DOHH2 (cell line): ENCODE data around the gene CORO6.

ENCODE experiments used
- H3F3A ChIP-seq: fragments of 200-600 bp; sonication (generic), shearing (Covaris generic); 2 replicates; pipeline ENCODE4 v1.6.0; 2016; ENCODE audit warnings: antibody characterized with exemption, mild to moderate bottlenecking; ENCODE audit not compliant: control insufficient read depth, insufficient read depth
- H3K27ac ChIP-seq: fragments of 200-600 bp; sonication (generic); 2 replicates; pipeline ENCODE4 v1.5.1; 2014; ENCODE audit warnings: low read depth, mild to moderate bottlenecking, low read length, moderate library complexity
- H3K27me3 ChIP-seq: fragments of 200-600 bp; sonication (generic); 2 replicates; pipeline ENCODE4 v1.6.1; 2014; ENCODE audit warnings: mild to moderate bottlenecking, low read length, mixed read lengths; ENCODE audit not compliant: control insufficient read depth
- H3K36me3 ChIP-seq: fragments of 200-600 bp; sonication (generic); 2 replicates; pipeline ENCODE4 v1.6.1; 2014; ENCODE audit warnings: mild to moderate bottlenecking, low read length, moderate library complexity, mixed read lengths; ENCODE audit not compliant: control insufficient read depth
- H3K4me1 ChIP-seq: fragments of 200-600 bp; sonication (generic); 2 replicates; pipeline ENCODE4 v1.6.1; 2014; ENCODE audit warnings: mild to moderate bottlenecking, low read length, mixed read lengths; ENCODE audit not compliant: control insufficient read depth
- H3K4me2 ChIP-seq: fragments of 200-600 bp; sonication (generic); 2 replicates; pipeline ENCODE4 v1.6.0; 2014; ENCODE audit warnings: mild to moderate bottlenecking, low read length, moderate library complexity
- H3K4me3 ChIP-seq: fragments of 200-600 bp; sonication (generic); 2 replicates; pipeline ENCODE4 v1.5.1; 2014; ENCODE audit warnings: mild to moderate bottlenecking, low read length, mixed read lengths
- H3K79me2 ChIP-seq: fragments of 200-600 bp; sonication (generic); 2 replicates; pipeline ENCODE4 v1.6.1; 2014; ENCODE audit warnings: mild to moderate bottlenecking, low read length, mixed read lengths; ENCODE audit not compliant: control insufficient read depth
- H3K9me2 ChIP-seq: fragments of 200-600 bp; sonication (generic); replicated peaks from 2 replicates; pipeline ENCODE4 v1.6.1; 2014; ENCODE audit warnings: mild to moderate bottlenecking, low read length, mixed read lengths; ENCODE audit not compliant: control insufficient read depth
- H3K9me3 ChIP-seq: fragments of 200-600 bp; sonication (generic); 2 replicates; pipeline ENCODE4 v1.6.1; 2014; ENCODE audit warnings: antibody characterized with exemption, low read length, mixed read lengths; ENCODE audit not compliant: control insufficient read depth, insufficient read depth
- H4K20me1 ChIP-seq: fragments of 200-600 bp; sonication (generic); 2 replicates; pipeline ENCODE4 v1.6.0; 2014; ENCODE audit warnings: low read depth, mild to moderate bottlenecking, antibody characterized with exemption, low read length, moderate library complexity; ENCODE audit not compliant: control insufficient read depth, insufficient read depth
- EZH2phosphoT487 ChIP-seq: fragments of 200-600 bp; sonication (generic); IDR thresholded peaks from 2 replicates; pipeline ENCODE4 v1.6.1; 2017; ENCODE audit warnings: borderline replicate concordance, mild to moderate bottlenecking, antibody characterized with exemption, low read length, moderate library complexity, mixed read lengths
- TF ChIP-seq, protein P1 (sequence below): fragments of 200-600 bp; sonication (generic); IDR thresholded peaks from one replicate; pipeline ENCODE4 v1.5.1; 2014; ENCODE audit warnings: antibody characterized with exemption, mild to moderate bottlenecking, low read depth, low read length; ENCODE audit not compliant: poor library complexity, severe bottlenecking

CORO6 gene

DNA sequence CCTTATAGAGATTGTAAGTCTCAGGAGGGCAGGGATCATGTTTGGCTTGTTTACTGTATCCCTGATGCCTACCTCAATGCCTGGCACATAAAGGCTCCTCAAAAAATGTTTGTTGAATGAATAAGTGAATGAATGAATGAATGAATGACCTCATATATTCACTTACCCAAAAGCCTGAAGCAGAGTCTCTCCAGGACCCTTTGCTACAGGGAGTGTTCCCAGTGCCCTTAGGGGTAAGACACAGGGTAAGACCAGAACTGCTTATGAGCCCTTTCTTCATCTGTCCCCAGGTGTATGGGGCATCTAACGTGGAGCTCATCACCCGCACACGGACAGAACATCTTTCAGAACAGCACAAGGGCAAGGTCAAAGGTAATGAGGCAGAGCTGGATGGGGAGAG is 12.3 kb downstream of the CORO6 start:
- TF ChIP-seq EZH2phosphoT487: no peak
- TF ChIP-seq, protein P1, sequence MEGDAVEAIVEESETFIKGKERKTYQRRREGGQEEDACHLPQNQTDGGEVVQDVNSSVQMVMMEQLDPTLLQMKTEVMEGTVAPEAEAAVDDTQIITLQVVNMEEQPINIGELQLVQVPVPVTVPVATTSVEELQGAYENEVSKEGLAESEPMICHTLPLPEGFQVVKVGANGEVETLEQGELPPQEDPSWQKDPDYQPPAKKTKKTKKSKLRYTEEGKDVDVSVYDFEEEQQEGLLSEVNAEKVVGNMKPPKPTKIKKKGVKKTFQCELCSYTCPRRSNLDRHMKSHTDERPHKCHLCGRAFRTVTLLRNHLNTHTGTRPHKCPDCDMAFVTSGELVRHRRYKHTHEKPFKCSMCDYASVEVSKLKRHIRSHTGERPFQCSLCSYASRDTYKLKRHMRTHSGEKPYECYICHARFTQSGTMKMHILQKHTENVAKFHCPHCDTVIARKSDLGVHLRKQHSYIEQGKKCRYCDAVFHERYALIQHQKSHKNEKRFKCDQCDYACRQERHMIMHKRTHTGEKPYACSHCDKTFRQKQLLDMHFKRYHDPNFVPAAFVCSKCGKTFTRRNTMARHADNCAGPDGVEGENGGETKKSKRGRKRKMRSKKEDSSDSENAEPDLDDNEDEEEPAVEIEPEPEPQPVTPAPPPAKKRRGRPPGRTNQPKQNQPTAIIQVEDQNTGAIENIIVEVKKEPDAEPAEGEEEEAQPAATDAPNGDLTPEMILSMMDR: no peak
- peaks cover 10% of the 10 kb centered on the region; the same call in 1 of the 2 replicates for H3K36me3 ChIP-seq
- no peaks in the 10 kb centered on the region for H3K79me2 ChIP-seq
- no peaks in the 10 kb centered on the region for H3K9me2 ChIP-seq
- H3F3A ChIP-seq: no peaks in the 10 kb centered on the region; the same call in 1 of the 2 replicates
- H3K4me1 ChIP-seq: peaks cover 19% of the 10 kb centered on the region
- no peak overlapping the region for H3K4me3 ChIP-seq
- no peak overlapping the region for H3K4me2 ChIP-seq
- H4K20me1 ChIP-seq: peaks cover 8% of the 10 kb centered on the region
- no peak overlapping the region for H3K27ac ChIP-seq
- H3K9me3 ChIP-seq: no peaks in the 10 kb centered on the region
- H3K27me3 ChIP-seq: no peaks in the 10 kb centered on the region

DNA sequence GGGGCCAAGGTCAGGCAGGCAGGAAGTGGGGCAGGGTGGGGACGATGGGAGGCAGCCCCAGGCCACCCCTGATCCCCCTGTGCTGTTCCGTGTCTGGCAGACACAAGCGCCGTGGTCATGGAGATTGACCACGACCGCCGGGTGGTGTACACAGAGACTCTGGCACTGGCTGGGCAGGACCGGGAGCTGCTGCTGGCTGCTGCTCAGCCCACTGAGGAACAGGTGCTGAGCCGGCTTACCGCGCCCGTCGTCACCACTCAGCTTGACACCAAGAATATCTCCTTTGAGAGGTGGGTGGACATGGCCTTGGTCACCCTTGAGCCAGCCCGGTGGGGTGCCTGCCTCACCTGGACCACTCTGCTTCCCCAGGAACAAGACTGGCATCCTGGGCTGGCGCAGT is 13.7 kb downstream of the CORO6 start:
- H3K9me3 ChIP-seq: no peaks in the 10 kb centered on the region
- H3K36me3 ChIP-seq: peaks cover 10% of the 10 kb centered on the region; the same call in 1 of the 2 replicates
- H3K27me3 ChIP-seq: no peaks in the 10 kb centered on the region
- H3K4me2 ChIP-seq: no peak overlapping the region
- H3F3A ChIP-seq: no peaks in the 10 kb centered on the region
- peaks cover 15% of the 10 kb centered on the region for H3K4me1 ChIP-seq
- no peak for TF ChIP-seq EZH2phosphoT487
- TF ChIP-seq, protein P1: no peak
- no peaks in the 10 kb centered on the region for H3K9me2 ChIP-seq
- H3K4me3 ChIP-seq: no peak overlapping the region
- peaks cover 7% of the 10 kb centered on the region for H3K79me2 ChIP-seq
- peaks cover 2% of the 10 kb centered on the region; the same call in 1 of the 2 replicates for H4K20me1 ChIP-seq
- no peak overlapping the region for H3K27ac ChIP-seq

DNA sequence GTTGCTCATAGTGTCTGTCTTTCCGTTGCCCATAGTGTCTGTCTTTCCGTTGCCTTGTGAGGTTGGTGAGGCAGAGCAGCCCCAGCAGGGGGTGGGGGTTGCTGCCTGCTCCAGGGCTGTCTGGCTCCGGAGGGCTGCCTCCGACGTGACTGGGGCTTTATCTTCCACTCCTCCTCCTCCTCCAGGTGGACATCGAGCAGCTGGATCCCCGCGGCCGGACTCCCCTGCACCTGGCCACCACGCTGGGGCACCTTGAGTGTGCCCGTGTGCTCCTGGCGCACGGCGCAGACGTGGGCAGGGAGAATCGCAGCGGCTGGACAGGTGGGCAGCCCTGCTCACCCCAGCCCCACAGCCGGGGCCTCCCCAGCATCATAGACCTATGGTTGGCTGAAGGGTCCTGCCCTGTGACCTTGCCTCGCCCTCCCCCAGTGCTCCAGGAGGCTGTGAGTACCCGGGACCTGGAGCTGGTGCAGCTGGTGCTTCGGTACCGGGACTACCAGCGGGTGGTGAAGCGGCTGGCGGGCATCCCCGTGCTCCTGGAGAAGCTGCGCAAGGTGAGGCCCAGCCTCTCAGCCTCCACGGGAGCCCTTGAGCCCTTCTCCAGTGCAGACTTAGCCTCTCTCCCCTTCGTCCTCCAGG is 15.0 kb downstream of the CORO6 start:
- Histone ChIP-seq H4K20me1 (no peaks in the 10 kb centered on the region; the same call in 1 of the 2 replicates), H3K4me2 (no peak overlapping the region), H3K9me2 (no peaks in the 10 kb centered on the region), H3F3A (no peaks in the 10 kb centered on the region), H3K4me1 (peaks cover 13% of the 10 kb centered on the region), H3K27me3 (no peaks in the 10 kb centered on the region), H3K36me3 (peaks cover 7% of the 10 kb centered on the region; the same call in 1 of the 2 replicates), H3K27ac (no peak overlapping the region), H3K9me3 (no peaks in the 10 kb centered on the region), H3K79me2 (peaks cover 16% of the 10 kb centered on the region), H3K4me3 (no peak overlapping the region)
- TF ChIP-seq EZH2phosphoT487: no peak
- TF ChIP-seq, protein P1: no peak
